SK-N-MC (cell line): ENCODE measurements around the gene CACNA1B.

Experiments
- DNase-seq: peaks from one replicate; pipeline ENCODE4 v3.0.0-alpha.2; 2011; ENCODE audit warnings: low read depth, low spot score
- H3K27ac ChIP-seq: fragments of 200-600 bp; sonication (generic); 2 replicates; pipeline ENCODE4 v1.5.1; 2016; ENCODE audit warnings: mixed run types
- H3K36me3 ChIP-seq: fragments of 200-600 bp; sonication (generic); 2 replicates; pipeline ENCODE4 v1.6.1; 2017; ENCODE audit warnings: antibody characterized with exemption, low read length, mixed read lengths; ENCODE audit not compliant: insufficient read depth
- H3K4me3 ChIP-seq: fragments of 200-600 bp; sonication (generic); 2 replicates; pipeline ENCODE4 v1.5.1; 2016
- H3K9ac ChIP-seq: fragments of 200-600 bp; sonication (generic); 2 replicates; pipeline ENCODE4 v1.8.0; 2017; ENCODE audit warnings: mixed run types, mixed read lengths; ENCODE audit not compliant: insufficient read length
- H3K9me3 ChIP-seq: fragments of 200-600 bp; sonication (generic); 2 replicates; pipeline ENCODE4 v1.6.1; 2017; ENCODE audit warnings: low read depth, mild to moderate bottlenecking, antibody characterized with exemption, low read length, moderate library complexity, mixed read lengths
- EZH2 ChIP-seq: fragments of 200-600 bp; sonication (generic); IDR thresholded peaks from one replicate; pipeline ENCODE4 v1.6.1; 2017; ENCODE audit warnings: antibody characterized with exemption
- FOXP2 ChIP-seq: optimal IDR thresholded peaks from 2 replicates; pipeline ENCODE3; 2011; ENCODE audit warnings: mild to moderate bottlenecking, moderate library complexity; ENCODE audit not compliant: insufficient read depth; ENCODE audit errors: extremely low read length, control extremely low read depth
- POLR2AphosphoS5 ChIP-seq: IDR thresholded peaks from 2 replicates; pipeline ENCODE4 v1.6.1; 2012; ENCODE audit warnings: mild to moderate bottlenecking, low read depth, low read length, borderline replicate concordance

Gene CACNA1B

DNA sequence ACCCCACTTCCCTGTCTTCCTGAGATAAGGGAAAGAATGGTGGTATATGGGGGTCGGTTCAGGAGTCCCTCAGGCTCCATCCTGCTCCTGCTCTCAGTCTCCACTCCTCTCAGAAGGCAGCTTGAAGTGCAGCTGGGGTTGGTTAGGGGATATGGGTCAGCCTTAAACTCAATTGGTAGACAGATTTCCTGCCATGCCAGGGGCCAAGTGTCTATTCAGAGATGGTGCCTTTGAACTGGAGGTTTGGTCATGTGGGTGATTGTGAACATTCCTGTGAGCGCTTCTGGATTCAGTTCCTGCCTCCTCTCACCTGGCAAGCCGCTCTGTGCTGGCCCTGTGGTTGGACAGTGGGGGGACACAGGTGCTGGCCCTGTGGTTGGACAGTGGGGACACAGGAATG is 35.1 kb downstream of the CACNA1B start:
- no peak overlapping the region for H3K9ac ChIP-seq
- no peaks in the 10 kb centered on the region for H3K9me3 ChIP-seq

DNA sequence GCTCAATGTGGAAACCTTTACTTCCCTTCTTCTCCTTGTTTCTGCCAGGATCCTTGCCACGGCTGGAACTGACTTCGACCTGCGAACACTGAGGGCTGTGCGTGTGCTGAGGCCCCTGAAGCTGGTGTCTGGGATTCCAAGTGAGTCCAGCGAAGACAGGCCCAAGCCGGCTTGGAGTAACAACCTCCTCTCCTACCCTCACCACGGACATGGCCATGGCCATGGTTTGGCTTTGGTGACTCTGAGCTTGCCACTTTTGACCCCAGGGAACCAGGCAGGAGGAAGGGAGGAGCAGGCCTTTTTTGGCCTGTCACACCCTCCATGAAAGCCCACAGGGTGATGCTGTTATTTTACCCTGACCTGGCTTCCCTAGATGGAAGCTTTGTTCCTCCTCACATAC is 35.5 kb downstream of the CACNA1B start:
- Histone ChIP-seq H3K27ac (no peak overlapping the region), H3K36me3 (no peaks in the 10 kb centered on the region), H3K9me3 (no peaks in the 10 kb centered on the region), H3K4me3 (no peak overlapping the region), H3K9ac (no peak overlapping the region)
- TF ChIP-seq FOXP2 (no peak), EZH2 (no peak), POLR2AphosphoS5 (no peak)
- DNase-seq = no peak

More for the DNA sequence above, 35.1 kb downstream of the CACNA1B start:
- H3K4me3 ChIP-seq = no peak overlapping the region
- no peak overlapping the region for H3K27ac ChIP-seq
- TF ChIP-seq EZH2 (no peak), FOXP2 (no peak), POLR2AphosphoS5 (no peak)
- no peaks in the 10 kb centered on the region for H3K36me3 ChIP-seq
- no peak for DNase-seq

DNA sequence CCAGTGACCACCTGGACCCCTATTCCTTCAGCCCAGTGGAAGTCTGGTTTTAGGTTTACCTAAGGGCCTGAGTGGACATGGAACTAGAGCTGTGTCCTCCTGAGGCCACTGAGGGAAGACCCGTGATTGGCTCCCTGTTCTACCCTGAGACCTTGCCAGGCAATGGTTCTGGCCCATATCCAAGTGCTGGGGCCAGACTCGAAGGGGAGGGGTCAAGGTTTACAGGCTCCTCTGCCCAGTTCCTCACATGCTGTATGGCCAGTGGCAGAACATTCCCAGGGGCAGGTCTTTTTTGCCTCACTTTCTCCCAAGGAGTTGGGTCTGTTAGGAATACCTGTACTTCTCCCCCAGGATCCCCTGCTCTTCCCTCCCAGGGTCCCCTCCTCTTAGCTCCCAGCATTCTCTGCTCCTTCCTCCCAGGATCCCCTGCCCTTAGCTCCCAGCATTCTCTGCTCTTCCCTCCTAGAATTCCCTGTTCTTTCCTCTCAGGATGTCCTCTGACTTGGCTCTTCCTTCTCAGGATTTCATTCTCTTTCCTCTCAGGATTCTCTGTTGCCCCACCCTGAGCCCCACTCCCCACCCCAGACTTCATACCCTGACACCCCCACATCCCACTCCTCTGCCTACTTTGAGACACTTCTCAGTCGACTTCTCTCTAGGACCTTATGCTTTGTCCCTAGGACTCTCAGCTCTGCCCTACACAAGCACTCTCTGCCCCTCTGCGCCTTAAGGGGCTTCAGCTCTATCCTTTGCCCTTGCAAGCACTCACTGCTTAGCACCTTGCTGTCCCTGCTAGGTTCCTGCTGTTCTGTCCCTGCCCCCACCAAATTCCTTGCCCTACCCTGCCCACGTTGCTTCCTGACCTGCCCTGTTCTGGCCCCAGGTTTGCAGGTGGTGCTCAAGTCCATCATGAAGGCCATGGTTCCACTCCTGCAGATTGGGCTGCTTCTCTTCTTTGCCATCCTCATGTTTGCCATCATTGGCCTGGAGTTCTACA is 36.5 kb downstream of the CACNA1B start:
- no peaks in the 10 kb centered on the region for H3K36me3 ChIP-seq
- no peak overlapping the region for H3K9ac ChIP-seq
- DNase-seq = no peak
- TF ChIP-seq POLR2AphosphoS5 = no peak
- TF ChIP-seq FOXP2 = no peak
- no peak for TF ChIP-seq EZH2
- H3K9me3 ChIP-seq = no peaks in the 10 kb centered on the region
- no peak overlapping the region for H3K4me3 ChIP-seq
- no peak overlapping the region for H3K27ac ChIP-seq

DNA sequence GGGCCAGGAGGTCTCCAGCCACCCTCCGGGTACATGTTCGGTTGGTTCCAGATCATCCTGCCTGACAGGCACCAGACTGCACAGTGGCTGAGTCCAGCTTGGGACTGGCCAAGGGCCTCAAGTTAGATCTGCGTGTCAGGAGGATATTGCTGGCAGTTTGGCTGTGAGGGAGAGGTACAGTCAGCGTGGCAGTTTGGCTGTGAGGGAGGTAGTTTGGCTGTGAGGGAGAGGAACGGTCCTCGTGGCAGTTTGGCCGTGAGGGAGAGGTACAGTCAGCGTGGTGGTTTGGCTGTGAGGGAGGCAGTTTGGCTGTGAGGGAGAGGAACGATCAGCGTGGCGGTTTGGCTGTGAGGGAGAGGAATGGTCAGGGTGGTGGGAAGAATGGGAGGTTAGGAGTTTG is 39.0 kb downstream of the CACNA1B start:
- Histone ChIP-seq H3K36me3 (no peaks in the 10 kb centered on the region), H3K27ac (no peak overlapping the region), H3K9me3 (no peaks in the 10 kb centered on the region), H3K9ac (no peak overlapping the region), H3K4me3 (no peak overlapping the region)
- no peak for DNase-seq
- TF ChIP-seq POLR2AphosphoS5 (no peak), FOXP2 (no peak), EZH2 (no peak)

DNA sequence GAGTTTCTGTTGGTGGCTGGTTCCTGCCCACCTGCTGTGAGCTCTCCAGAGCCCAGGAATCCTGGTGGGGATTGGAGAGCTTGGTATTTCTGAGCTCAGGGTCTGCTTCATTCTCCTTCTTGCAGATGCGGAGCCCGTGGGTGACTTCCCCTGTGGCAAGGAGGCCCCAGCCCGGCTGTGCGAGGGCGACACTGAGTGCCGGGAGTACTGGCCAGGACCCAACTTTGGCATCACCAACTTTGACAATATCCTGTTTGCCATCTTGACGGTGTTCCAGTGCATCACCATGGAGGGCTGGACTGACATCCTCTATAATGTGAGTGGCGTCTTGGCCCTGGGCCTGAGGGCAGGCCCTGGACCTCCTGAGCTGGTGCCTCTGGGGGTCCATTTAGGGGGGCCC is 39.5 kb downstream of the CACNA1B start:
- H3K36me3 ChIP-seq = no peaks in the 10 kb centered on the region

DNA sequence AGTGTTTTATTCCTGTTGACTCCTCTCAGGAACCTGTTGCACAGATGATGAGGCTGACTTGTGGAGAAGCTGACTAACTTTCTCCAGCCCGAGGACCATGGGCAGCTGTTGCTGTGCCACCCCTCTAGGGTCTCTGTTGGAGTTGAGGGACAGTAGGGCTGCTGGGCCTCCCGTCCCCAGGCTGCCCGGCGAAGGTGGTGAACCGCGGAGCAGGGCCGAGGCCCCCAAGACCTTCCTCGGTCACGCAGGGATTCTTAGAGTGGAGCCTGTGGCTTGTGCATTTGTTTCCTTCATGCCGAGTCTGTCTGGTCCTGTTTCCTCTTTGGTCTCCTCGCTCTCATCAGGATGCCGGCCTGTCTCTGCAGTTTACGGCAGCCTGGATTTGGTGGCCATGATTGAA is 40.2 kb downstream of the CACNA1B start:
- no peaks in the 10 kb centered on the region for H3K9me3 ChIP-seq
- no peaks in the 10 kb centered on the region for H3K36me3 ChIP-seq
- DNase-seq = no peak

More for the DNA sequence above, 39.5 kb downstream of the CACNA1B start:
- Histone ChIP-seq H3K9ac (no peak overlapping the region), H3K4me3 (no peak overlapping the region), H3K9me3 (no peaks in the 10 kb centered on the region), H3K27ac (no peak overlapping the region)
- DNase-seq = no peak
- TF ChIP-seq FOXP2 (no peak), EZH2 (no peak), POLR2AphosphoS5 (no peak)

DNA sequence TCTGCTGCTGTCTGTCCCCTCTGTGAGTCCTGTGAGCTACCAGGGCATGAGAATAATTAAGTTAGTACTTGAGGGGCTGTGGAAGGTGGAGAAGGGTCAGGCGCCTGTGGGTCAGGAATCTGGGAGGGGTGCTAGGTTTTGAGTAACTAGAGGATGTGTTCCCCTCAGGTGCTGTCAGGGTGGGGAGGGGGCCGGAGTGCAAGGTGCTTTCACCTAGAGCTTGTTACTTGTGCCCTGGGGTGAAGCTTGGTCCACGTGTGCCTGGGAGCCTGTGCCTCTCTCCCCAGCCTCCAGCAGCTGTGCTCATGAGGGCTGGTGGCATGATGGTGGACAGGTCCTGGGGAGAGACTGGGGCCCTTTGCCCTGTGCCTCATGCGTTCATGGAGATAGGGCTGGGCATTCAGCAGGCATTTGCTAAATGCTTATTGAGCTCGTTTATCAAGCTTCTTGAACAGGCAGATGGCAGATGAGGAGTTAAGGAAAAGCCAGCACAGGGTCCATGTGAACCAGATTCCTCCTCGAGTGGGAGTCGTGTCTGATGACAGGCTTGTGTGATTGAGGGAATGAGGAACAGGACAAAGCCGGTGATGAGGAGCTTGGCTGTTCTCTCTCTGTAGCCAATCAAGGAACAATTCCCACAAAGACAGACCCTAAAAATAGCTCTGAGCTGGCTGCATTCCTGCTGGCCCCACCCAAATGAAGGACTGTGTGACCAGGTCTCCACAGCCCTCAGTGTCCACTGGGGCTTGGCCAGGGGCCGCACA is 40.9 kb downstream of the CACNA1B start:
- no peak overlapping the region for H3K4me3 ChIP-seq
- no peaks in the 10 kb centered on the region for H3K36me3 ChIP-seq
- DNase-seq = no peak
- no peak overlapping the region for H3K27ac ChIP-seq
- H3K9ac ChIP-seq = no peak overlapping the region
- TF ChIP-seq POLR2AphosphoS5 (no peak), EZH2 (no peak), FOXP2 (no peak)
- H3K9me3 ChIP-seq = no peaks in the 10 kb centered on the region

More for the DNA sequence above, 40.2 kb downstream of the CACNA1B start:
- TF ChIP-seq POLR2AphosphoS5 (no peak), FOXP2 (no peak), EZH2 (no peak)
- no peak overlapping the region for H3K27ac ChIP-seq
- no peak overlapping the region for H3K9ac ChIP-seq
- no peak overlapping the region for H3K4me3 ChIP-seq

DNA sequence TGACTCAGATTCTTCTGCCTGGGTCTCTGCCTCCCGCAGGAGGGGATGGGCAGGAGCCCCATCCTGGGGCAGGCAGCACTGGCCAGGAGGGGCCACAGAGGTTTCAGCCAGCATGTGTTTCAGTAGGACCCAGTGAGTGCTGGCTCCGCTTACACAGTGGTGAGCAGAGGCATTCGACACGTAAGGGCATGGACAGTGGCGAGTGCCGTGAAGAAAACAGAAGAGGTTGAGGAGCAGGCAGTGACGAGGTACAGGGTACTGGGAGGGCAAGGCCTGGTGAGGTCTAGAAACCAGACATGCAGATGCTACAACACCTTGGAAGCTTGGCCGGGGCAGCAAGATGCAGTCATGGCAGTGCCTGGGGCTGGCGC is 41.5 kb downstream of the CACNA1B start:
- no peaks in the 10 kb centered on the region for H3K36me3 ChIP-seq
- H3K9me3 ChIP-seq = no peaks in the 10 kb centered on the region
- no peak overlapping the region for H3K27ac ChIP-seq
- no peak overlapping the region for H3K9ac ChIP-seq
- DNase-seq = no peak
- H3K4me3 ChIP-seq = no peak overlapping the region
- TF ChIP-seq FOXP2 (no peak), EZH2 (no peak), POLR2AphosphoS5 (no peak)
